H9 (cell line): Measurements from ENCODE around the gene IRX4. TPM values are rescaled to one million over a fixed set of nuclear protein-coding genes. Genes with fewer than 3 reads are reported as not detected.
A peak's percentile ranks its signal among the peaks of the same experiment; 100 is the strongest.

Experiments used
- DNase-seq: peaks from one replicate; pipeline ENCODE4 v3.0.0-alpha.2; 2017
- H2AFZ ChIP-seq: one replicate; pipeline ENCODE4 v1.6.1; 2013; ENCODE audit warnings: mild to moderate bottlenecking, low read length, control low read depth, moderate library complexity
- H2AK5ac ChIP-seq: 2 replicates; pipeline ENCODE4 v1.6.1; 2013; ENCODE audit warnings: low read length, control low read depth, mixed read lengths; ENCODE audit not compliant: insufficient read length
- H2BK120ac ChIP-seq: one replicate; pipeline ENCODE4 v1.6.1; 2013; ENCODE audit warnings: low read depth, mild to moderate bottlenecking, low read length, control low read depth, inconsistent platforms; ENCODE audit not compliant: poor library complexity, severe bottlenecking
- H2BK12ac ChIP-seq: 2 replicates; pipeline ENCODE4 v1.6.1; 2013; ENCODE audit warnings: low read length, control low read depth, mixed read lengths, low read depth; ENCODE audit not compliant: insufficient read length
- H2BK15ac ChIP-seq: 2 replicates; pipeline ENCODE4 v1.6.1; 2013; ENCODE audit warnings: low read depth, low read length, control low read depth
- H2BK20ac ChIP-seq: one replicate; pipeline ENCODE4 v1.6.1; 2013; ENCODE audit warnings: low read depth, mild to moderate bottlenecking, low read length, control low read depth, inconsistent platforms; ENCODE audit not compliant: poor library complexity, severe bottlenecking
- H2BK5ac ChIP-seq: 2 replicates; pipeline ENCODE4 v1.6.1; 2013; ENCODE audit warnings: low read length, control low read depth, mixed read lengths; ENCODE audit not compliant: insufficient read length
- H3K14ac ChIP-seq: 2 replicates; pipeline ENCODE4 v1.6.1; 2013; ENCODE audit warnings: low read length, control low read depth; ENCODE audit not compliant: insufficient read depth
- H3K18ac ChIP-seq: 2 replicates; pipeline ENCODE4 v1.6.1; 2013; ENCODE audit warnings: low read depth, mild to moderate bottlenecking, mixed read lengths, low read length, control low read depth; ENCODE audit not compliant: insufficient read length
- H3K23ac ChIP-seq: 2 replicates; pipeline ENCODE4 v1.6.1; 2013; ENCODE audit warnings: low read length, control low read depth, mixed read lengths, low read depth; ENCODE audit not compliant: insufficient read length
- H3K23me2 ChIP-seq: 2 replicates; pipeline ENCODE4 v1.6.1; 2013; ENCODE audit warnings: low read depth, mild to moderate bottlenecking, mixed read lengths, low read length, control low read depth; ENCODE audit not compliant: insufficient read length, poor library complexity, severe bottlenecking
- H3K27ac ChIP-seq: 2 replicates; pipeline ENCODE4 v1.5.1; 2013; ENCODE audit warnings: low read length, control low read depth, mixed read lengths, low read depth; ENCODE audit not compliant: insufficient read length
- H3K27me3 ChIP-seq: 2 replicates; pipeline ENCODE4 v1.6.1; 2013; ENCODE audit warnings: low read length, control low read depth, inconsistent platforms; ENCODE audit not compliant: insufficient read depth
- H3K4ac ChIP-seq: 2 replicates; pipeline ENCODE4 v1.6.1; 2013; ENCODE audit warnings: low read depth, mild to moderate bottlenecking, control low read depth, inconsistent platforms, low read length, moderate library complexity
- H3K4me1 ChIP-seq: 2 replicates; pipeline ENCODE4 v1.6.1; 2013; ENCODE audit warnings: low read length, control low read depth, inconsistent platforms; ENCODE audit not compliant: insufficient read depth
- H3K4me2 ChIP-seq: 2 replicates; pipeline ENCODE4 v1.6.1; 2013; ENCODE audit warnings: low read length, control low read depth, mixed read lengths; ENCODE audit not compliant: insufficient read length, insufficient read depth
- H3K56ac ChIP-seq: 2 replicates; pipeline ENCODE4 v1.6.1; 2013; ENCODE audit warnings: low read depth, mild to moderate bottlenecking, mixed read lengths, low read length, control low read depth; ENCODE audit not compliant: insufficient read length
- H3K79me1 ChIP-seq: 2 replicates; pipeline ENCODE4 v1.6.1; 2013; ENCODE audit warnings: low read depth, mild to moderate bottlenecking, moderate library complexity, low read length, control low read depth, inconsistent platforms; ENCODE audit not compliant: insufficient read depth, poor library complexity, severe bottlenecking
- H3K79me2 ChIP-seq: 2 replicates; pipeline ENCODE4 v1.6.1; 2013; ENCODE audit warnings: low read length, control low read depth, inconsistent platforms; ENCODE audit not compliant: insufficient read depth
- H3K9ac ChIP-seq: 2 replicates; pipeline ENCODE4 v1.6.1; 2013; ENCODE audit warnings: low read length, control low read depth, mixed read lengths; ENCODE audit not compliant: insufficient read length; ENCODE audit errors: extremely low read depth
- H3K9me3 ChIP-seq: one replicate; pipeline ENCODE4 v1.6.1; 2013; ENCODE audit warnings: low read depth, low read length, inconsistent platforms; ENCODE audit not compliant: control insufficient read depth
- H3T11ph ChIP-seq: one replicate; pipeline ENCODE4 v1.6.1; 2013; ENCODE audit warnings: mild to moderate bottlenecking, low read length, control low read depth, inconsistent platforms
- H4K20me1 ChIP-seq: one replicate; pipeline ENCODE4 v1.6.1; 2013; ENCODE audit not compliant: control insufficient read depth, insufficient read length, insufficient read depth
- H4K5ac ChIP-seq: 2 replicates; pipeline ENCODE4 v1.6.1; 2013; ENCODE audit warnings: low read depth, mild to moderate bottlenecking, mixed read lengths, low read length, control low read depth; ENCODE audit not compliant: insufficient read length
- H4K8ac ChIP-seq: replicated peaks from 2 replicates; pipeline ENCODE4 v1.6.1; 2013; ENCODE audit warnings: low read length, control low read depth, mixed read lengths, low read depth; ENCODE audit not compliant: insufficient read length
- H4K91ac ChIP-seq: 2 replicates; pipeline ENCODE4 v1.6.1; 2013; ENCODE audit warnings: low read depth, mild to moderate bottlenecking, moderate library complexity, mixed read lengths, low read length, control low read depth; ENCODE audit not compliant: insufficient read length
- H3K27ac Mint-ChIP-seq, 3 experiments: 2 replicates in 2 of 3; 3 replicates in 1 of 3; pipeline ENCODE4 v1.8.0; 2020 to 2021; ENCODE audit warnings: mixed read lengths in 3 of 3, mild to moderate bottlenecking in 1 of 3, moderate library complexity in 1 of 3
- H3K27me3 Mint-ChIP-seq: 2 replicates; pipeline ENCODE4 v1.8.0; 2021; ENCODE audit warnings: low read depth, mild to moderate bottlenecking, moderate library complexity, mixed read lengths
- H3K36me3 Mint-ChIP-seq, 3 experiments: 2 replicates in 2 of 3; 3 replicates in 1 of 3; pipeline ENCODE4 v1.8.0; 2020 to 2021; ENCODE audit warnings: low read depth in 3 of 3, mixed read lengths in 3 of 3; ENCODE audit not compliant: insufficient read depth in 1 of 3
- H3K4me1 Mint-ChIP-seq, 2 experiments: 2 replicates each; pipeline ENCODE4 v1.8.0; 2020; ENCODE audit warnings: mixed read lengths in 2 of 2
- H3K4me3 Mint-ChIP-seq, 2 experiments: 2 replicates in 1 of 2; 3 replicates in 1 of 2; pipeline ENCODE4 v1.8.0; 2020 to 2021; ENCODE audit warnings: mild to moderate bottlenecking in 2 of 2, mixed read lengths in 2 of 2, moderate library complexity in 1 of 2
- H3K9me3 Mint-ChIP-seq, 2 experiments: 2 replicates in 1 of 2; 3 replicates in 1 of 2; pipeline ENCODE4 v1.8.0; 2020; ENCODE audit warnings: mild to moderate bottlenecking in 2 of 2, mixed read lengths in 2 of 2, moderate library complexity in 1 of 2
- CTCF ChIP-seq: fragments of 200-600 bp; sonication (generic); conservative IDR thresholded peaks from 3 replicates; pipeline ENCODE4 v1.8.0; 2021; ENCODE audit warnings: antibody characterized with exemption, mild to moderate bottlenecking
- WGBS: extraction: QIAGEN DNeasy Blood & Tissue Kit; methylation state at CpG from one replicate; pipeline ENCODE4 v1.1.7; 2013; ENCODE audit warnings: missing lambda C conversion rate, low lambda C conversion rate, mixed read lengths; ENCODE audit not compliant: insufficient read length; ENCODE audit errors: extremely low coverage; 5-methylcytosine and 5-hydroxymethylcytosine counted together
- total RNA-seq: library from RNA; stranded (reverse); gene quantifications from 2 replicates; pipeline ENCODE4 v1.2.1, GENCODE V29; 2021

Gene IRX4
- total RNA-seq, 1 experiment from 2014 or later = 3.2 TPM

- H4K20me1 ChIP-seq = no peaks in the 10 kb centered on the region
- H3K27ac Mint-ChIP-seq = no peak overlapping the region
- peaks cover 15 to 31% of the 10 kb centered on the region in 2 experiments for H3K4me1 Mint-ChIP-seq
- H2BK15ac ChIP-seq = no peak overlapping the region
- H3K4me1 ChIP-seq = no peaks in the 10 kb centered on the region
- H2BK12ac ChIP-seq = no peak overlapping the region
- H2BK20ac ChIP-seq = no peak overlapping the region
- no peak for TF ChIP-seq CTCF
- no peak overlapping the region for H2BK5ac ChIP-seq
- H3K23me2 ChIP-seq = peaks cover 24% of the 10 kb centered on the region
- no peak overlapping the region for H3K27ac ChIP-seq
- no peaks in the 10 kb centered on the region for H3K9me3 ChIP-seq
- H3K9ac ChIP-seq = no peak overlapping the region
- WGBS = no CpG with 5 or more reads among the region's 10 CpGs
- peaks cover 76% of the 10 kb centered on the region for H3K27me3 ChIP-seq
- no peak overlapping the region for H2BK120ac ChIP-seq
- H3K4me2 ChIP-seq = peak overlapping the region; percentile 68
- H3K36me3 Mint-ChIP-seq = peaks cover 0 to 12% (median 0%) of the 10 kb centered on the region in 3 experiments; a peak in 4 of 7 replicates
- H2AFZ ChIP-seq = no peak overlapping the region
- no peak overlapping the region for H3K4ac ChIP-seq
- peaks cover 94% of the 10 kb centered on the region for H3K27me3 Mint-ChIP-seq
- no peak overlapping the region for H2AK5ac ChIP-seq
- H3K23ac ChIP-seq = no peak overlapping the region
- H3K4me3 Mint-ChIP-seq = peak overlapping the region; percentile 56 to 79
- H3K56ac ChIP-seq = no peak overlapping the region
- H3T11ph ChIP-seq = no peak overlapping the region
- no peaks in the 10 kb centered on the region for H3K79me1 ChIP-seq
- peaks cover 4% of the 10 kb centered on the region in 2 experiments for H3K9me3 Mint-ChIP-seq
- DNase-seq = peak; percentile 93
- no peak overlapping the region for H4K91ac ChIP-seq
- H4K8ac ChIP-seq = no peak overlapping the region
- H3K18ac ChIP-seq = no peak overlapping the region
- H4K5ac ChIP-seq = no peak overlapping the region
- no peaks in the 10 kb centered on the region for H3K79me2 ChIP-seq
- no peak overlapping the region for H3K14ac ChIP-seq
These were observed 1.6 kb downstream of the IRX4 start for GRCh38 chr5:1881098-1881572.
